IgD-negative memory B cell (primary cell): Measurements from ENCODE around the gene CMIP. TPM values are rescaled to one million over a fixed set of nuclear protein-coding genes. Genes with fewer than 3 reads are reported as not detected.
"Not testable (repeated sequence)": the region's sequence is repeated elsewhere in the genome, so short reads cannot be mapped to it uniquely, and the experiment has no call there.

Experiments used
- H3K27ac Mint-ChIP-seq, 3 donors: one replicate each; pipeline ENCODE4 v1.8.0; 2020 to 2022; ENCODE audit warnings: mild to moderate bottlenecking in 3 of 3, mixed read lengths in 3 of 3, moderate library complexity in 1 of 3
- H3K27me3 Mint-ChIP-seq: one replicate; pipeline ENCODE4 v1.8.0; 2021; ENCODE audit warnings: mixed read lengths
- H3K36me3 Mint-ChIP-seq: one replicate; pipeline ENCODE4 v1.8.0; 2020; ENCODE audit warnings: mild to moderate bottlenecking, mixed read lengths
- H3K4me1 Mint-ChIP-seq, 3 donors: one replicate each; pipeline ENCODE4 v1.8.0; 2020 to 2022; ENCODE audit warnings: mixed read lengths in 3 of 3, mild to moderate bottlenecking in 1 of 3
- H3K4me3 Mint-ChIP-seq, 4 donors: one replicate each; pipeline ENCODE4 v1.8.0; 2020 to 2022; ENCODE audit warnings: mild to moderate bottlenecking in 4 of 4, mixed read lengths in 4 of 4, moderate library complexity in 3 of 4
- H3K9me3 Mint-ChIP-seq, 3 donors: one replicate each; pipeline ENCODE4 v1.8.0; 2020 to 2021; ENCODE audit warnings: mixed read lengths in 3 of 3, mild to moderate bottlenecking in 1 of 3
- polyA plus RNA-seq: library from polyadenylated mRNA; unstranded; fragments of 300-500 nt; fragmentation: Illumina TruSeq; gene quantifications from one replicate; pipeline ENCODE4 v1.2.3, GENCODE V29; 2021

The CMIP gene
- 1.4 TPM for polyA plus RNA-seq

DNA sequence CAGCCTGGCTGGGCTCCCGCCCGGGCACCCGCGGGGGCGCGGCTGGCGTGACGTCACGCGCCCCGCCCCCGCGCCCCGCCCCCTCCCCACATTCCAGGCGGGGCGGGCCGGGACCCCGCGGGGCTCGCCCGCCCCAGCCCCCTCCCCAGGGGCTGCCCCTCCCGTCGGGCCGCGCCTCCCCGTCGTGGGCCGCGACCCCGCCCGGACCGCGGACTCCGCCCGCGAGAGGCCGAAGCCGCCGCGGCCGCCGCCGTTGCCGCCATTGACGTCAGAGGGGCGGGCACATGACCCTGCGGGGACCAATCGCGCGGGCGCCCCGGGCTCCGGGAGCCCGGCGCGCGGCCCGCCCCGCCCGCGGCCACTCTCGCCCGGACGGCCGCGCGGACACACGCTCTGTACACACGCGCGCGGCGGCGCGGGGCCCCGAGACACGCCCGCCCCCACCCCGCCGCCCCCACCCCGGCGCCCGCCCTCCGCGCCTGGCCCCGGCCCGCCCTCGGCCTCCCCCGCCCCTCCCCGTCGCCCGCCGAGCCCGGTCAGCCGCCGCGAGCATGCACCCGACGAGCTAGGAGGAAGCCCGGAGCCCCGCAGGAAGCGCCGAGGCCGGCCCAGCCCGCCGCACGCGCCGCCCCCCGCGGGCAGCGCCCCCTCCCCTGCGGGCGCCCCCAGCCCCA lies at the start of gene CMIP:
TSS of gene CMIP (plus strand) at position 361 of the 674 bp plus-strand sequence.
- peaks cover 19 to 33% (median 29%) of the 10 kb centered on the region in 3 donors for H3K4me1 Mint-ChIP-seq
- peaks cover 1% of the 10 kb centered on the region for H3K27me3 Mint-ChIP-seq
- peak within 1 kb of the TSS; percentile 83 to 99 (median 95) for H3K4me3 Mint-ChIP-seq
- peak within 1 kb of the TSS; percentile 95 to 96 (median 96) for H3K27ac Mint-ChIP-seq
- H3K9me3 Mint-ChIP-seq, result no peaks in the 10 kb centered on the region
- H3K36me3 Mint-ChIP-seq, result no peaks in the 10 kb centered on the region

DNA sequence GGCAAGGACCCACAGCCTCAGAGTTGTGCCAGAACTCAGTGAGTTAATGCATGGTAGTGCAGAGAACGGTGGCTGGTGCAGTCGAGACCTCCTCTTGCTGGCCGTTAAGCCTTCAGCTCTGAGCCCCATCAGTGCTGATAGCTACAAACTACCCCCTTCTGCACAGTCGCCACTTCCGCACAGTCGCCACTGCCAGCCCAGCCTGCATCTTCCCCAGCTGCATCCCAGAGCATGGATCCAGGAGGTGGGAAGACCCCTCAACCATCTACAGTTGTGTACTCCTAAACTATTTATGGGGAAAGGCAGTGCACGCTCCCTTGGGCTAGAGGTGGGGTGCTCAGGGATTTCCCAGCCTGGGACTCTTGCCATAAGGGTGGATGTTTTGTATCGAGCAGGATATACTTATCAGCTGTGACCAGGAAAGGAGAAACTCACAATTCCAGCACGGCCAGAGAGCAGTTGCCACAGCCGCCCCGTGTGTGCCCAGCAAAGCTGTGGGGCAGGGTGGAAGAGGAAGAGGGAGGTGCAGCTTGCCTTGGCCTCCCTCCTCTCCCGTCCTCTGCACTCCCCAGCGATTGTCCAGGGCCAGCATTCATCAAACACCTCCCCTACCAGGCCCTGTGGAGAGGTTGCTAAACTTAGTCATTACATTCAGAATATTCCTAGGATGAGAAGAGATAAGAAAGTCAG lies 49.5 kb upstream of the CMIP start:
- Mint-ChIP-seq H3K27me3 (no peaks in the 10 kb centered on the region), H3K4me1 (peaks cover 0 to 2% (median 0%) of the 10 kb centered on the region in 3 donors), H3K27ac (no peak overlapping the region), H3K36me3 (peaks cover 7% of the 10 kb centered on the region), H3K9me3 (no peaks in the 10 kb centered on the region), H3K4me3 (no peak overlapping the region)

DNA sequence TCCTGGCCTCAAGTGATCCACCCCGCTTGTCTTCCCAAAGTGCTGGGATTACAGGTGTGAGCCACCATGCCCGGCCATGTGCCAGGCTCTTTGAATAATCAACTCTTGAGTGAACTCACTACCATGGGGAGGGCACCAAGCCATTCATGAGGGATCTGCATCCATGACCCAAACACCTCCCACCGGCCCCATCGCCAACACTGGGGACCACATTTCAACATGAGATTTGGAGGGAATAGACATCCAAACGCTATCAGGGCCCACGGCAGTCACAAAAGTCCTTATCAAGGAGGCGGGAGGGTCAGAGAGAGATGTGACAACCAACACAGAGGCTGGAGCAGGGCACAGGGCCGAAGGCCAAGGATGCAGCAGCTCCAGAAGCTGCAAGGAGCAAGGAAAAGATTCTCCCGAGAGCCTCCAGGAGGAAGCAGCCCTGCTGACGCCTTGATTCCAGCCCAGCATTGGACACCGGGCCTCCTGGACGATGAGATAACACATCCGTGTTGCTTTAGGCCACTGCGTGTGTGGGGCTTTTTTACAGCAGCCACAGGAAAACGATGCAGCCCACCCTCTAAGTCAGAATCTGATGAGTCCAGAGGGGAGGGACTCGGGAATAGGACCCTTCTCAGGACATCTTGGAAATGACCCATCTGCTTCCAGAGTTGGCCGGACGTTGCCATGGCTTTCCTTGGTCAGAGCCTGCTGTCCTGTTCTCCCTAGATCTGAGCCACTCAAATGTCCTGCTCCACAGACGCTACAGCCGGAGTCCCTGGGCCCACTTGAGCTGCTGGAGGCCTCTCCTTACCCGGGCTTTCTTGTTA lies 47.3 kb upstream of the CMIP start:
- H3K36me3 Mint-ChIP-seq, result peaks cover 5% of the 10 kb centered on the region
- no peaks in the 10 kb centered on the region for H3K27me3 Mint-ChIP-seq
- H3K27ac Mint-ChIP-seq, result peak overlapping the region in 1 of 3 donors; percentile 69
- no peaks in the 10 kb centered on the region for H3K9me3 Mint-ChIP-seq
- H3K4me1 Mint-ChIP-seq, result peaks cover 0 to 2% (median 0%) of the 10 kb centered on the region in 3 donors
- no peak overlapping the region for H3K4me3 Mint-ChIP-seq

DNA sequence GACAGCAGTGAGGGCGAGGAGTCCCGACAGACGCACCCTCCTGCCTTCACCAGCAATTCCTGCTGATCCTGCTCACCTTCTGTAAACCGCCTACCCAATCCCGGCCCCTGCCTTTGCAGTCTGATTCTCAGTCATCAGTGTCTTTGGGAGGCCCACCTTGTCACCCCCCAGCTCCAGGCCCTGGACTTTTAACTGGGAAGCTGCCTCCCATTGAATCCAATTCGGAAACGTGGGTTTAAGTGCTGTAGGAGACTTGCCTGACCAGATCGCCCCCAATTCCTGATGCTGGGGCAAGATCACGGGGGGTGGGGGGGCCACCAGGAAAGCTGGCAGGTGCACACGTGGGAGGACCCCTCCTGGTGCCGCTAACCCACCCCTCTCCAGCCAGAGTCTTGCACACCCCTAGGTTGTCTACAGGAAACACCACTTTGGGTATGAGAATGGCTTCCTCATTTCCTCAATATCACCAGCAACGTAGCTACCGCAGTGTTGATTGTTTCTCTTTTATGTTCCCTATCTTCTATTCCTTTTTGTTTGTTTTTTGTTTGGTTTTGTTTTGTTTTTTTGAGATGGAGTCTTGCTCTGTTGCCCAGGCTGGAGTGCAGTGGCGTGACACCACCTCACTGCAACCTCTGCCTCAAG lies 46.6 kb upstream of the CMIP start:
- Mint-ChIP-seq H3K27ac (peak overlapping the region in 1 of 3 donors; percentile 53), H3K4me1 (peaks cover 0 to 2% (median 0%) of the 10 kb centered on the region in 3 donors), H3K9me3 (no peaks in the 10 kb centered on the region), H3K27me3 (no peaks in the 10 kb centered on the region), H3K4me3 (no peak overlapping the region), H3K36me3 (peaks cover 4% of the 10 kb centered on the region)

DNA sequence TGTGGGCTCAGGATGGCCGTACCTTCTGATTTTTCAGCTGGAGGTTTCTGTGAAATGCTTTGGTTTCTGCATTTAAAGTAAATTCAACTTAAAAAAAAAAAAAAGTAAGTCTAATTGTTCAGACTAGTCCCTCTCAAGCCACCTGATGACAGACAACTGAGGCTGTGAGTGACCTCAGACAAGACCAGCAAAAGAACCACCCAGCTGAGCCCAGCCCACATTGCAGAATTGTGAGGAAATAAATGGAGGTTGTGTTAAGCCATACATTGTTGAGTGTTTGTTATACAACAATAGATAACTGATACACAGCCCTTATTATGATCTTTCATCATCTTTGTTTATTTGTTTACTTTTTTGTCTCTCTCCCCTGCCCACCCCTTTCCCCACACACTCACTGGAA lies 44.7 kb upstream of the CMIP start:
- no peak overlapping the region for H3K4me3 Mint-ChIP-seq
- peaks cover 0 to 5% (median 4%) of the 10 kb centered on the region in 3 donors for H3K4me1 Mint-ChIP-seq

DNA sequence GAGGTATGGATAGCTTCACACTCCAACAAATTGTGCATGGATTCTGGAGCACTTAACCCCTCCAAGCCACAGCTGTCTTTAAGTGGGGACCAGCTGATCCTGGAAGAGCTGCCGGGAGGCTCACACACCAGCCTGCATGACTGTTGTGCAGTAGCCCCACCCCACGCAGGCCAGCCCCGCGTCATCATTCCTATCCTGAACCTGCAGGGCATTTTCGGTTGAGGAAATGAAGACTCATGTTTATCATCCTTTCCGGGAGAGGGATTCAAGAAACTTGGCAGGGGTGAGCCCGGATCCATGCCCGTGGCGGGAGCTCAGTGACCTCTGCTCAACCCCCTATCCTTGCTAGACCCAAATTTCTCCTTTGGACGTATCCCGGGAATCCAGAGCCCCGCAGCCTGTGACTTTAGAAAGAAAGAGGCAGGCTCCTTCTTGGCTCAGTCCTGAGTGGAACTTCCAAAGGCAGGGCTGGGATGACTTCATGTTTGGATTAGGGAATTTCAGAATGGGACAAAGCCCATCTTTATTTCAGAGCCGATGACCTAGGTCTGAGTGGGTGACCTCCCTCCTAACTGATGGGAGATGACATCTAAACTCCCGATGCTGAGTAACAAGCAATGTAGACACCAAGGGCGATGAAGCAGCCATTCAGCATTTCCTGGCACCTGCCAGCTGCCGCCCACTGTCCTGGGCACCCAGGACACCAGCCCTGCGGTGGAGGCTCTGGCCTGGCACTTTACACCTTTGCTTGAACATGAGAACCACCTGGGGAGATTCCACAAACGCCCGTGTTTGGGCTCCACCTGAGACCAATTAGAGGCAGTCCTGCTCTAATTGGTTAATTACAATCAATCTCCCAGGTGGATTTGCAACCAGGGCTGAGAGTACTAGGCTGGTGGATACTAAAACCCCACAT lies 43.3 kb upstream of the CMIP start:
- H3K4me1 Mint-ChIP-seq, result peaks cover 4 to 5% (median 4%) of the 10 kb centered on the region in 3 donors
- no peaks in the 10 kb centered on the region for H3K9me3 Mint-ChIP-seq

More for the DNA sequence above, 44.7 kb upstream of the CMIP start:
- H3K36me3 Mint-ChIP-seq, result peaks cover 3% of the 10 kb centered on the region
- H3K9me3 Mint-ChIP-seq, result no peaks in the 10 kb centered on the region
- no peaks in the 10 kb centered on the region for H3K27me3 Mint-ChIP-seq
- no peak overlapping the region for H3K27ac Mint-ChIP-seq

DNA sequence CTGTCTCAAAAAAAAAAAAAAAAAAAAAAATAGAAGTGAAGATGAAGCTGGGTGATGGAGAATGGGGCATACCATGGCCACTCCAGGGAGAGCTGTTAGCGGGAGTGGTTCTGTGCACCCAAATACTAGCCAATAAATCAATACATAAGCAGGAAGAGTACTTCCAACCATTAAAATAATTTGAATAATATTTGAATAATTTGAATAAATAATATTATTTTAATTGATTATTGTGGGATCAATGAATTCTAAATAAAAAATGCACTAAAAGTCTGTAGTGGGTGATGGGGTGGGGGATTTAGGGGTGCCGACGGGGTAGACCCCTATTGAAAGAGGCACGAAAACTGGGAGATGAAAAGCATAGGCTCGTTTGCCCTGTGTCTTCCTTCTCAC lies 41.4 kb upstream of the CMIP start:
- Mint-ChIP-seq H3K27me3 (no peaks in the 10 kb centered on the region), H3K9me3 (no peaks in the 10 kb centered on the region), H3K4me3 (no peak overlapping the region), H3K4me1 (peaks cover 4 to 6% (median 4%) of the 10 kb centered on the region in 3 donors), H3K27ac (peak overlapping the region in 1 of 3 donors; percentile 73), H3K36me3 (peaks cover 3% of the 10 kb centered on the region)

More for the DNA sequence above, 43.3 kb upstream of the CMIP start:
- Mint-ChIP-seq H3K36me3 (peaks cover 3% of the 10 kb centered on the region), H3K27me3 (no peaks in the 10 kb centered on the region), H3K4me3 (no peak overlapping the region), H3K27ac (peak overlapping the region in 1 of 3 donors; percentile 39)

DNA sequence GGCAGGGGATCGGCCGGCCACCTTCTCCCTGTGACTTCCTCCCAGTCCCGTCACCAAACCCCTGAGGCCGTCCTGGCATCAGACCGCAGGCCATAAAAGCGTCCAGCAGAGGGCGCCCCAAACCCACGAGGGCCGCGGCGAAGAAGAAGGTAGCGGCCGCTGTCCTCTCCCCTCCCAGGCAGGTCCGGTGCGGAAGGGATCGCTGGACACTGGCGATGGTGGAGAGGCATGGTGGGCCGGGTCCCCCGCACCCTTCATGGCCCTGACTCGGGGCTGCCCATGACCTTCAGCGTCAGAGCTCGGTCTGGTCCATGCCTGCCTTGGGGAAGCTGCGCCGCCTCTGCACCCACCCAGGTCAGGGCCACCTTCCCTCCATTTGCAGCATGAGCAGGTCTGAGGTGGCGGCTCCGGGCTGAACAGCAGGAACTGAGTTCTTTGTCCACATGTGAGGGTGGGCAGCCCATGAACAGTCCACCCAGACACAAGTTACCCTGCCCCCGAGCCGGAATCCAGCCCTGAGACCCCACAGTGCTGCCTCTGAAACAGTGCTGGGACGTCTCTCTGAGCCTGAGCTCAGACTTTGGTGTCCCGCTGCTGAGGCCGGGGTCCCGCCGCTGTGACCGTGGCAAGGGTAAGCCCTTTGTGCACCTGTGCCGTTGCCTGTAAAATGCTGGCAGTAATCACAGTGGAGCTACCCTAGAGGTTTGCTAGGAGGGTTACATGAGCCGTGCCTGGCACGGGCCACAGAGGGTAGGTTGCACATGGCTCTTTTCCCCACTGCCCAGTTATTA lies 40.8 kb upstream of the CMIP start:
- peaks cover under 1% of the 10 kb centered on the region for H3K27me3 Mint-ChIP-seq
- peak overlapping the region in 1 of 3 donors; percentile 73 for H3K27ac Mint-ChIP-seq
- peak overlapping the region in 2 of 4 donors; percentile 54 to 58 for H3K4me3 Mint-ChIP-seq
- H3K4me1 Mint-ChIP-seq, result peaks cover 4 to 7% (median 4%) of the 10 kb centered on the region in 3 donors
- H3K9me3 Mint-ChIP-seq, result no peaks in the 10 kb centered on the region
- H3K36me3 Mint-ChIP-seq, result peaks cover 3% of the 10 kb centered on the region

DNA sequence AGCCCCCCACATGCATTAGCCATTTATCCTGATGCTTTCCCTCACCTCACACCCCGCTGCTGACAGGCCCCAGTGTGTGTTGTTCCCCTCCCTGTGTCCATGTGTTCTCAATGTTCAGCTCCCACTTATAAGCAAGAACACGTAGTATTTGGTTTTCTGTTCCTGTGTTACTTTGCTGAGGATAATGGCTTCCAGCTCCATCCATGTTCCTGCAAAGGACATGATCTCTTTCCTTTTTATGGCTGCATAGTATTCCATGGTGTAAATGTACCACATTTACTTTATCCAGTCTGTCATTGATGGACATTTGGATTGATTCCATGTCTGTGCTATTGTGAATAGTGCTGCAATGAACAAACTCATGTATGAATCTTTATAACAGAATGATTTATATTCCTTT lies 39.6 kb upstream of the CMIP start:
- not testable (repeated sequence) for H3K4me3 Mint-ChIP-seq, H3K36me3 Mint-ChIP-seq, H3K27ac Mint-ChIP-seq, H3K4me1 Mint-ChIP-seq, H3K27me3 Mint-ChIP-seq, H3K9me3 Mint-ChIP-seq

DNA sequence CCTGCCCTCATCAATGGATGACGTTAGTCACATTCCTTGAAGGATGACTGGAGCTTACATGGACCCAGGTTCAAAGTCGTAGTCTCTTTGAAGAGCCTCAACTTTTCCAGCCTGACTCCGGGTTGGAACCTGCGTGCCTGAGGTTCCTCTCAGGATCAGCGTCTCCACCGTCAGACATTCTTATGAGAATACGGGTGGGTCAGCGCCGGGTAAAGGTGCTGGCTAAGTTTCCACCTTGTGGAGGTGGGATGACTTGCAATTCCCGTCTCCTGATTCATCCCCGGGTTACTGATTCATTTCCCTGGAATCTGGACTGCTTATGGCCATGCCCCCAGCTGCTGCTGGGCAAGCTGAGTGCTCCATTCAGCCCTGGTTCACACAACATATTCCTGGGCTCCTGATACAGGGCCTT lies 38.9 kb upstream of the CMIP start:
- Mint-ChIP-seq H3K9me3 (no peaks in the 10 kb centered on the region), H3K27ac (no peak overlapping the region), H3K27me3 (peaks cover 4% of the 10 kb centered on the region), H3K4me3 (no peak overlapping the region), H3K36me3 (peaks cover 2% of the 10 kb centered on the region), H3K4me1 (peaks cover 4 to 7% (median 4%) of the 10 kb centered on the region in 3 donors)

DNA sequence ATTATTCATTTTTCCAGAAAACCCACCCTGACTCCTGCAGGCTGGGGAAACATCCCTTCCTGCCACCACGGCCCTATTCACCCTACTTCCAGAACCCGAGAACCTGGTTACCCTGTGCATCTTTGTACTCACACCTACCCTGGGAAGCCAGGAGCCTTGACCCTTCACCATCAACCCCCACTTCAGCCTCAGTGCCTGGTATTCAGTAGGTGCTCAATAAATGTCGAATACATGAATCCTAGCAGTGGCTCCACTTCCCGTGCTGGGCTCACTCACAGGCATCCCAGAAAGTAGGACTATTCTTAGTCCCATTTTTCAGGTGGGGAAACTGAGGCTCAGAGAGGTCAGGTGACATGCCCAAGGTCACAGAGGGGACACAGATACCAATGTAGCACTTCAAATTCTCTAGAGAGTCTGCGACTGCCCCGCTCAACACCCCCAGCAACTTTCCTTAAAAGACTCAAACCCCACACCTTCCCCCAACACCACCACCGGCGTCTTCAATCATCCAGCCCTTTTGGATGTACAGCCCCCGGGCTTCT lies 36.1 kb upstream of the CMIP start:
- peaks cover 7% of the 10 kb centered on the region for H3K27me3 Mint-ChIP-seq
- H3K4me1 Mint-ChIP-seq, result peaks cover 3 to 6% (median 4%) of the 10 kb centered on the region in 3 donors
- H3K4me3 Mint-ChIP-seq, result no peak overlapping the region
- no peaks in the 10 kb centered on the region for H3K9me3 Mint-ChIP-seq
- no peak overlapping the region for H3K27ac Mint-ChIP-seq
- H3K36me3 Mint-ChIP-seq, result peaks cover 2% of the 10 kb centered on the region

DNA sequence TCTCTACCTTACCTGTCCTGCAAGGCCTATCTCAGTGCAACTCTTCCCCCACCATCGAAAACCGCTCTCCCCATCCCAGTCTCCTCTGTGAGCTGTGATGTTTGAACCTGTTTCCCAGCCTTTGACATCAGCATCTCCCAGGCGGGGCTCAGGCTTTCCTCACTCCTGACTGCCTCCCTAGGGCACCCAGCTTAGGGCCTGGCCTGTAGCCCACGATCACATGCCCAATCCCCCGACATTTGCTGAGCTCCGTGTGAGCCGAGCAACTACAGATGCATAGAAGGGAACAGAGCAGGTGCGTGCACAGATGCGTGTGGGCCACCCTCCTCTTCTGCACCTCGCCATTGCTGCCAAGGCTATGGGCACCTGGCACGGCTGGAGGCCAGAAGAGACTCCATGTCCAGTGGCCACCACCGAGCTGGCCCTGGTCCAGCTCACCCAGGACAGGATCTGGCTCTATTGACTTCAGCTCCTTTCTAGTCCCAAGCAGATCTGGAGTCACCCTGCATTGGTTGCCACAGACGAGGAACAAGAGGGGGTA lies 35.5 kb upstream of the CMIP start:
- Mint-ChIP-seq H3K36me3 (peaks cover 2% of the 10 kb centered on the region), H3K9me3 (no peaks in the 10 kb centered on the region), H3K27me3 (peaks cover 7% of the 10 kb centered on the region), H3K4me3 (no peak overlapping the region), H3K4me1 (peaks cover 3 to 4% (median 4%) of the 10 kb centered on the region in 3 donors), H3K27ac (no peak overlapping the region)
